ENCODE data around the gene MCUB.

MCUB gene

DNA sequence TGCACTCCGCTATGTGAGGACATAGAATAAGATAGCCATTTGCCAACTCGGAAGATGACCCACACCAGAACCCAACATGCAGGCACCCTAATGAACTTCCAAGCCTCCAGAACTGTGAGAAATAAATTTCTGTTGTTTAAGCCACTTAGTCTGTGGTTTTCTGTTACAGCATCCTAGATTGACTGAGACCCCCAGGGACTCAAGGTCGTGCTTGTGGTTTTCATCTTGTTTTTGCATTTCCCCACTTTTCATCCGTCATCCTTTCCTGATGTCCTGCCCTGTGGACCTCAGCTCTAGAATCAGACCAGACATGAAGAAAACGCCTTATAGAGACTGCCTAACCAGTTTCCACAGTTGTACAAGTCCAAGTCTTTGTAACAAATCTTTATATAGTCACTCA, 54.4 kb downstream of the MCUB start:
- Histone ChIP-seq H3K36me3 (ENCODE audit: insufficient read depth, low read length) (no peaks in the 10 kb centered on the region), H3K4me1 (ENCODE audit: insufficient read depth, low read length) (no peaks in the 10 kb centered on the region), H2AFZ (ENCODE audit: low read depth, low read length) (no peak overlapping the region), H3K9me3 (ENCODE audit: low read length) (no peaks in the 10 kb centered on the region), H3K4me3 (ENCODE audit: low read length) (no peak overlapping the region), H3K27me3 (ENCODE audit: insufficient read depth, low read length) (no peaks in the 10 kb centered on the region)

DNA sequence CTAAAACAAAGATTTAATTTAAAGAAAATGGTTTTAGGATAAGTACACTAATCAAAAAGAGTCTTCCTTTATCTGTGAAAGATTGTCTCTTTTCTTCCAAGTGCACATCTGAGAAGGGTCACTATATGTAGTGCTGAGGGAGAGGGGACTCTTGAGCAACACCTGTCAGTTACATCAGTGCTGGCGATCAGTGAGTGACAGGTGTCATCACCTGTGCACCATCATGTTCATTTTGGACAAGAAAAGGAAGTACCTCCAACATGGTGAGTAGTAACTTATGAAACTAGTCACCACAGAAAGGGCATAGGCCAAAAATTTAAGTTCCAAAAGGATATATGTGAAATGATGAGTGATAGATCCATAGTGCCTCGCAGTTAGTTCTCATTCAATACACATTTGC, 55.7 kb downstream of the MCUB start:
- Histone ChIP-seq H2AFZ (ENCODE audit: low read depth, low read length) (no peak overlapping the region), H3K27me3 (ENCODE audit: insufficient read depth, low read length) (no peaks in the 10 kb centered on the region), H3K36me3 (ENCODE audit: insufficient read depth, low read length) (no peaks in the 10 kb centered on the region), H3K9me3 (ENCODE audit: low read length) (no peaks in the 10 kb centered on the region), H3K4me1 (ENCODE audit: insufficient read depth, low read length) (no peaks in the 10 kb centered on the region), H3K4me3 (ENCODE audit: low read length) (no peak overlapping the region)

DNA sequence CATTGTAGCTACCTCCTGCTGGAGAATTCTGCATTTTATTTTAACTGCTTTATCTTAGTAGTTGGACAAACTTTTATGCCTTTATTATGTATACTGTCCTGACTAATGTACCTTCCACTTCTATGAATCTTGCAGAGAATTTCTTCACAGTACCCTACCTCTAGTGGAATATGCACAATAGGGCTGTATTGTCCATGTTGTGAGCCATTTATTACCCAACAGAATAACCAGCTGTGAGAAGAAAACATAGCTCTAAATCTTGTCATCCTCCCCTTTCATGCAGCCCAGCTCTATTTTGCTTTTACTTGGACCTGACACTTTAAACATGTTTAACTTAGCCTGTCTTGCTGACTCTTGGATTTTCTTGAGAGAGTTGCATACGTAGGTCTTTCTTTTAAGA, 56.2 kb downstream of the MCUB start:
- H3K36me3 ChIP-seq (ENCODE audit: insufficient read depth, low read length) = no peaks in the 10 kb centered on the region
- no peaks in the 10 kb centered on the region for H3K4me1 ChIP-seq (ENCODE audit: insufficient read depth, low read length)
- no peak overlapping the region for H3K4me3 ChIP-seq (ENCODE audit: low read length)
- no peak overlapping the region for H2AFZ ChIP-seq (ENCODE audit: low read depth, low read length)
- no peaks in the 10 kb centered on the region for H3K27me3 ChIP-seq (ENCODE audit: insufficient read depth, low read length)
- H3K9me3 ChIP-seq (ENCODE audit: low read length) = no peaks in the 10 kb centered on the region

DNA sequence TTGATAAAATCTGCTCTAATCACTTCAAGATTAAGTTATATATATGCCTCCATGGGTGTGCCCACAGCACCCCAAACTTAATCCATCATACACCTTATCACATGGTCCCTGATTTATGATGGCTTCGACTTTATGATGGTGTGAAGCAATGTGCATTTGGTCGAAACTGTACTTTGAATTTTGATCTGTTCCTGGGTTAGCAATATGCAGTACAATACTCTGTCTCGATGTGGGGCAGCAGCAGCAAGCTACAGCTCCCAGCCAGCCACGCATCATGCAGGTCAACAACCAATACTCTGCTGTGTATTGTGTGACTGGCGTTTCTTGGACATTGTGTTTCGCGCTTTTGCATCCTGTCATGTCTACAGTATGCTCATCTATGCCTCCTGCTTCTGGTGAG, 62.6 kb downstream of the MCUB start:
- no peaks in the 10 kb centered on the region for H3K36me3 ChIP-seq (ENCODE audit: insufficient read depth, low read length)
- H2AFZ ChIP-seq (ENCODE audit: low read depth, low read length) = no peak overlapping the region
- H3K9me3 ChIP-seq (ENCODE audit: low read length) = no peaks in the 10 kb centered on the region
- H3K4me1 ChIP-seq (ENCODE audit: insufficient read depth, low read length) = no peaks in the 10 kb centered on the region
- H3K4me3 ChIP-seq (ENCODE audit: low read length) = no peak overlapping the region
- no peaks in the 10 kb centered on the region for H3K27me3 ChIP-seq (ENCODE audit: insufficient read depth, low read length)

DNA sequence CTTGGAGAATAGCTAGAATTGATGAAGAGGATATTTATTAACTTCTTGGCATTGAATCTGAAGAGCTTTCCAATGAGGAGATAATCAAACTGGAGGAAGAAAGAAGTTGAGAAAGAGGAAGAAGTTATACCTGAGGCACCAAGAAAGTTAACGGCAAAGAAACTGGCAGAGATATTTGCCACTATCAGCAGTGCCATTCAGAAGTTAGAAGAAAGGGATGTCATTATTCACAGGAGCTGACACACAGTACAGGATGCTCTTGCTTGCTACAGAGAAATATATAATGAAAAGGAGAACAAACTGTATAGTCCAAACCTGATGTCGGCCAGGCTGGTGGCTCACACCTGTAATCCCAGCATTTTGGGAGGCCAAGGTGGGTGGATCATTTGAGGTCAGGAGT, 64.5 kb downstream of the MCUB start:
- H3K9me3 ChIP-seq (ENCODE audit: low read length) = no peaks in the 10 kb centered on the region
- H3K4me1 ChIP-seq (ENCODE audit: insufficient read depth, low read length) = no peaks in the 10 kb centered on the region
- H2AFZ ChIP-seq (ENCODE audit: low read depth, low read length) = no peak overlapping the region
- H3K27me3 ChIP-seq (ENCODE audit: insufficient read depth, low read length) = no peaks in the 10 kb centered on the region
- no peak overlapping the region for H3K4me3 ChIP-seq (ENCODE audit: low read length)
- H3K36me3 ChIP-seq (ENCODE audit: insufficient read depth, low read length) = no peaks in the 10 kb centered on the region

DNA sequence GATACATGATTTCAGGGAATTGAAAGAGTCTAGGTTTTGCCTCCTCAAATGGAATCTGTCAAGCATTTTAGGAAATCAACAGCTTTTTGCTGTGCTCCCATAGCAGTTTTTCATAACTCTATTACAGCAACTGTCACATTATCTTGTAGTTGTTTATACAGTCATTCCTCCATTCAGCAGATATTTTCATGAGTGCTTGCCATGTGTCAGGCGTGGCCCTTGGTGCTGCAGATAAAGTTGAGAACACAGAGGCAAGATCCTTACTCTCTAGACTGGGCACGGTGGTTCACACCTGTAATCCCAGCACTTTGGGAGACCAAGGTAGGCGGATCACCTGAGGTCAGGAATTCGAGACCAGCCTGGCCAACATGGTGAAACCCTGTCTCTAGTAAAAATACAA, 67.3 kb downstream of the MCUB start:
- Histone ChIP-seq H3K4me3 (ENCODE audit: low read length) (no peak overlapping the region), H3K9me3 (ENCODE audit: low read length) (no peaks in the 10 kb centered on the region), H2AFZ (ENCODE audit: low read depth, low read length) (no peak overlapping the region), H3K4me1 (ENCODE audit: insufficient read depth, low read length) (no peaks in the 10 kb centered on the region), H3K36me3 (ENCODE audit: insufficient read depth, low read length) (no peaks in the 10 kb centered on the region), H3K27me3 (ENCODE audit: insufficient read depth, low read length) (no peaks in the 10 kb centered on the region)

DNA sequence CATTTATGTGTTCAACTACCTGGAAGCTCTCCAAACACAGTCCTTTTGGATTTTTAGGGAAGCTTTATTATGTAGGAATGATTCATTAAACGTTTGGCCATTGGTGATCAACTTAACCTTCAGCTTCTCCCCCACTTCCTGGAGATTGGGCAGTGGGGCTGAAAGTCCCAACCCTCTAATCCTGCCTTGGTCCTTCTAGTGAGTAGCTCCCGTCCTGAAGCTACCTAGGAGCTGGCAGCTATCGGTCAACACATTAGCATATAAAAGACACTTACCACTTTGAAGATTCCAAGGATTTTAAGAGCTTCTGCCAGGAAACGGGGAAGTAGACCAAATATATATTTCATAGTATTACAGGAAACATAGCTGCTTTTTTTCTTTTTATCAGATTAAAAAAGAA, 69.7 kb downstream of the MCUB start:
- H3K36me3 ChIP-seq (ENCODE audit: insufficient read depth, low read length) = no peaks in the 10 kb centered on the region
- H3K4me1 ChIP-seq (ENCODE audit: insufficient read depth, low read length) = no peaks in the 10 kb centered on the region
- no peak overlapping the region for H2AFZ ChIP-seq (ENCODE audit: low read depth, low read length)
- H3K4me3 ChIP-seq (ENCODE audit: low read length) = no peak overlapping the region
- H3K9me3 ChIP-seq (ENCODE audit: low read length) = no peaks in the 10 kb centered on the region
- H3K27me3 ChIP-seq (ENCODE audit: insufficient read depth, low read length) = no peaks in the 10 kb centered on the region

DNA sequence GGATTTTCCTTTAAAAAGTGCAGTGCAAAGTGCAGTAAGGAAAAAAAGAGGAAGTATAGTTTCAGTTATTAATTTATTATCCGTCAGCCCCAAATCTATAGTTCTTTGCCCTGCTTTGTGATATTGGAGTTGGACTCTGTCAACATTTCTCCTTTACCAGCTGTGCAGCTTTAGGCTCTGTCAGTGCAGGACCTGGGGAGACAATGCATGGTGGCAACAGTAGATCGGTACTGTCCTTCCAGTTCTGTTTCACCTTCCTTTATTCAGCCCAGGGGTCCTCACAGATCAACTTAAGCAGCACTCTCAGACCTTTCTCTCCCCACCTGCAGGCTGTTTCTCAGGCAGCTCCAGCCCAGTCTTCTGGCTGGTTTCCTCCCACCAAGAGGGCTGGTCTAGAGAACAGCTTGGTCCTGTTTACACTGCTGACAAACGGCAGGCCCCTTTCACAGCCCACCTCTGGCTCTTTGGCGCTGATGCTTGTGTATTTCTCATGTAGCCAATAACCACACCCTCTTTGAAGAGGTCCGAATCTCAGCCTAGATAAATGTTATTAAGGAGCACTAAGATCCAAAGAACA, 71.6 kb downstream of the MCUB start:
- Histone ChIP-seq H3K4me3 (ENCODE audit: low read length) (no peak overlapping the region), H3K4me1 (ENCODE audit: insufficient read depth, low read length) (no peaks in the 10 kb centered on the region), H2AFZ (ENCODE audit: low read depth, low read length) (no peak overlapping the region), H3K36me3 (ENCODE audit: insufficient read depth, low read length) (no peaks in the 10 kb centered on the region), H3K9me3 (ENCODE audit: low read length) (no peaks in the 10 kb centered on the region), H3K27me3 (ENCODE audit: insufficient read depth, low read length) (no peaks in the 10 kb centered on the region)

DNA sequence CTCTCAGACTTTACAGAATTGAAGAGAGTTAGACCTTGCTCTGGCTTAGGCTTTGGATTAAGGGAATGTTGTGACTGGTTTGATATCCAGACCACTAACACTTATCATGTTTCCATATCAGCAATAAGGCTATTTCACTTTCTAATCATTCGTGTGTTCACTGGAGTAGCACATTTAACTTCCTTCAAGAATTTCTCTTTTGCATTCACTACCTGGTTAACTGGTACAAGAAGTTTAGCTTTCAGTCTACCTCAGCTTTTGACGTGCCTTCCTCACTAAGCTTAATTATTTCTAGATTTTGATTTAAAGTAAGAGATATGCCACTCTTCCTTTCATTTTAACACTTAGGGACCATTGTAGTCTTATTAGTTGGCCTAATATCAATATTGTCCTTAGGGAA, 80.6 kb downstream of the MCUB start:
- no peaks in the 10 kb centered on the region for H3K27me3 ChIP-seq (ENCODE audit: insufficient read depth, low read length)
- H3K36me3 ChIP-seq (ENCODE audit: insufficient read depth, low read length) = no peaks in the 10 kb centered on the region
- no peaks in the 10 kb centered on the region for H3K4me1 ChIP-seq (ENCODE audit: insufficient read depth, low read length)
- no peaks in the 10 kb centered on the region for H3K9me3 ChIP-seq (ENCODE audit: low read length)
- H3K4me3 ChIP-seq (ENCODE audit: low read length) = no peak overlapping the region
- no peak overlapping the region for H2AFZ ChIP-seq (ENCODE audit: low read depth, low read length)

DNA sequence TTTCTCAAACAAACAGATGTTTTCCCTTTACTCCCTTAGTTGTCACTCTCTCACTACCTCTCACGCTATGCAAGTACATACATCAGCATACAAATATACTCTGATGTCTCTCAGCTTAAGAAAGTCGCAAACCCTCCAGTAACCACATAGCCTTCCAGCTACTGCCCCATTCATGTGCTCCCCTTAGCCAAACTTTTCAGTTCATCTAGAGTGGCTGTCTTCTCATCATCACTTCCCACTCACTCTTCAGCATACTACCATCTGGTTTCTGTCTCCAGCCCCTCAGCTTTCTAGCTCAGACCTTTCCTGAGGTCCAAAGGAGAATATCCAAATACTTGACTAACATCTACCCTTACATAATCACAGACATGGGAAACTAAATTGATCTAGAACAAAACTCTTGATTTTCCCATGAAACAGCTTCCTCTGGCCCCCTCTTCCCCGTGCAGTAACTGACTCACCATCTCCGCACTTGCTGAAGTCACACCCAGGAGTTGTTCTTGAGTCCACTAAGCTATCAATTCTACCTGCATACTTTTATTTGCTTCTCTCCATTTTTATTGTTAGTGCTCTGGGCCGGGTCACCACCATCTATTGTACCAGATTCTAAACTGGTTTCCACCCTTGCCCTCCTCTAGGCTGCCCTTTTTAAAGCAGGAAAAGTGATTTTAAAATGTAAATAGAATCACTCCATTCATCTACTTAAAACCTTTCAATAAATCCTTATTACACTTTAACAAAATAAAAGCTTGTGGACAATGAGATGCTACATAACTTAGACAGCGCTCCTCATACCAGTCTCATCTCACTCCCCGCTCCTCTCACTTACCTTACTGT, 86.0 kb downstream of the MCUB start:
- Histone ChIP-seq H3K4me3 (ENCODE audit: low read length) (no peak overlapping the region), H3K4me1 (ENCODE audit: insufficient read depth, low read length) (no peaks in the 10 kb centered on the region), H3K27me3 (ENCODE audit: insufficient read depth, low read length) (no peaks in the 10 kb centered on the region), H2AFZ (ENCODE audit: low read depth, low read length) (no peak overlapping the region), H3K36me3 (ENCODE audit: insufficient read depth, low read length) (no peaks in the 10 kb centered on the region), H3K9me3 (ENCODE audit: low read length) (no peaks in the 10 kb centered on the region)

DNA sequence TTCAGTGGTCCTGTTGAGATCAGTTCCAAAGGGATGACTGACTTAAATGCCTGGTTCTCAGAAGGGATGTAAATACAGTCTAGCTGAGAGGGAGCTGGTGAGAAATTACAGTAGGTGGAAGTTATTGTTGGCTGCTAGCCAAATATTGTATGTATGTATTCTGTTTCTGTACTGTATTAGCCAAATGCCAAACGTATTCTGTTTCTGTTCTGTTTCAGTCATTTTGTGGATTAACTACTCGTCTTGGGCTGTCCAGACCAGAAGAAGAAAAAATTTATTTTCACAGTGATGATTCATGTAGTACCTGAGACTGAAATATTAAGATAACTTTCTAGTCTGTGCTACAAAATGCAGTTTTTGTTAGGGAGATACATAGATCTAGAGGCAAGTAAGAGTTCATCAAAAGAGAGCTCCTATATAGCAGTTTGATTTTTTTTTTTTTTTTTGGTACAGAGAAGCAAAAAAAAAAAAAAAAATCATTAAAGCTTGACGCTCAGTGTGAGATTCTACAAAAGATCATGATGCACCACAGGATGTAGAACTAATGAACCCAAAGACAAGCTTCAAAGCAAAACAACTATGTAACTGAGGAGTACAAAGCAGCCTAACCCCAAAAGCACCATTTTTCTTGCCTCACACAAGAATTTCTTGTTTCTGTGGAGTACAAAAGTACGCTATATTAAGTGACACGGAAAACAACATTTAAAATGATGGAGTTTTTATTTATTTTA, 88.4 kb downstream of the MCUB start:
- Histone ChIP-seq H3K27me3 (ENCODE audit: insufficient read depth, low read length) (no peaks in the 10 kb centered on the region), H3K36me3 (ENCODE audit: insufficient read depth, low read length) (no peaks in the 10 kb centered on the region), H2AFZ (ENCODE audit: low read depth, low read length) (no peak overlapping the region), H3K9me3 (ENCODE audit: low read length) (no peaks in the 10 kb centered on the region), H3K4me1 (ENCODE audit: insufficient read depth, low read length) (no peaks in the 10 kb centered on the region), H3K4me3 (ENCODE audit: low read length) (no peak overlapping the region)

DNA sequence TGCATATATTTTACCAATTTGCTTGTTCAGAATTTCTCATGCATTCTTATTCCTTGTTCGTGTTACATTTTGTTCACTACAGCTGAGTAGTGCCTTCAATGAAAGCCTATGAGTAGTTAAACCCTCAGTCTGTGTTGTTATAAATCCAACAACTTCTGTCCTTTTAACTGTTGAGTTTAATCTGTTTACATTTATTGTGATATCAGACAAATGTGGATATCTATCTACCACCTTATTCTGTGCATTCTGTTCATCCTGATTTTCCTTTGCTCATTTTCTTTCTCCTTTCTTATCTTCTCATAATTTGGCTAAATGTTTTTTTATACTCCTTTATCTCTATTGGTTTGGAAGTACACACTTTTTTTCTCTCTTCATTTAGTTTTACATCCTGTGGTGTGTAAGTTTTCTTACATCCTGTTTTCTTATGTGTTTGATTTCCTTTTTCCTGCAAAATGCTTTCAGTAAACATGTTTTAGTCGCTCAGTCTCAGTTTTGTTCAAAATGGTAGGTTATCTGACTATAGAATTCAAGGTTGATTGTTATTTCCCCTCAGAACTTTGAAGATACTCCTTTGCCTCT, 89.0 kb downstream of the MCUB start:
- no peaks in the 10 kb centered on the region for H3K27me3 ChIP-seq (ENCODE audit: insufficient read depth, low read length)
- H3K4me1 ChIP-seq (ENCODE audit: insufficient read depth, low read length) = no peaks in the 10 kb centered on the region
- H3K36me3 ChIP-seq (ENCODE audit: insufficient read depth, low read length) = no peaks in the 10 kb centered on the region
- no peaks in the 10 kb centered on the region for H3K9me3 ChIP-seq (ENCODE audit: low read length)
- no peak overlapping the region for H2AFZ ChIP-seq (ENCODE audit: low read depth, low read length)
- H3K4me3 ChIP-seq (ENCODE audit: low read length) = no peak overlapping the region

DNA sequence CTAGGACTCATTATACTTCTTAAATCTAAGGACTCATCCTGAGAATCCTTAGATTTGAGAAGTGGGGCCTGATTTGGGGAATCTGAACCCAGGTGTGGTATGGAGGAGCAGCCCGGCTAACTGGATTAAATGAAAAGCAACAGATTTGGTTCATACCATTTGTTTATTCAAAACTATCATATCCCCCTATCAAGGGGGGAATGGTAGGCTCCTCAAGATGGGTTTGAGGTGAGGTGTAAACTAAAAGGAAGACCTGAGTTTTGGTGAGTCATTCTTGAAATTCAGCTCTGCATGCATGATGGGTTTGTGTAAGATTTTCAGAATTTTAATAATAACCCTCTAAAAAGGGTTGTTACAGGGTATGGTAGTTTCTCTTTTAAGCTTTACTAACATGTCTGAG, 89.8 kb downstream of the MCUB start:
- Histone ChIP-seq H2AFZ (ENCODE audit: low read depth, low read length) (no peak overlapping the region), H3K4me1 (ENCODE audit: insufficient read depth, low read length) (no peaks in the 10 kb centered on the region), H3K27me3 (ENCODE audit: insufficient read depth, low read length) (no peaks in the 10 kb centered on the region), H3K36me3 (ENCODE audit: insufficient read depth, low read length) (no peaks in the 10 kb centered on the region), H3K4me3 (ENCODE audit: low read length) (no peak overlapping the region), H3K9me3 (ENCODE audit: low read length) (no peaks in the 10 kb centered on the region)
